Frontal cortex (tissue), 4 donors: ENCODE measurements around the gene TRAK1. TPM values are rescaled to one million over a fixed set of nuclear protein-coding genes. Genes with fewer than 3 reads are reported as not detected.
"Not testable (repeated sequence)": the region's sequence is repeated elsewhere in the genome, so short reads cannot be mapped to it uniquely, and the experiment has no call there.

Experiments used
- DNase-seq, 2 donors: peaks; one replicate each; pipeline ENCODE4 v3.0.0; 2012; ENCODE audit warnings: low spot score in 2 of 2
- FAIRE-seq: peaks from 2 replicates; lab custom pipeline; 2012; peaks lifted over from hg19 to GRCh38; lab: Jason Lieb, UNC
- total RNA-seq: library from RNA; depleted of rRNA; stranded (reverse); fragments of >200 nt; gene quantifications from one replicate; pipeline ENCODE4 v1.2.3, GENCODE V29; 2014
- donor health status: control.
- donor health status: control.
- donor health status: control.

Gene TRAK1
- total RNA-seq, 1 donor from 2014 or later, result 28.1 TPM

DNA sequence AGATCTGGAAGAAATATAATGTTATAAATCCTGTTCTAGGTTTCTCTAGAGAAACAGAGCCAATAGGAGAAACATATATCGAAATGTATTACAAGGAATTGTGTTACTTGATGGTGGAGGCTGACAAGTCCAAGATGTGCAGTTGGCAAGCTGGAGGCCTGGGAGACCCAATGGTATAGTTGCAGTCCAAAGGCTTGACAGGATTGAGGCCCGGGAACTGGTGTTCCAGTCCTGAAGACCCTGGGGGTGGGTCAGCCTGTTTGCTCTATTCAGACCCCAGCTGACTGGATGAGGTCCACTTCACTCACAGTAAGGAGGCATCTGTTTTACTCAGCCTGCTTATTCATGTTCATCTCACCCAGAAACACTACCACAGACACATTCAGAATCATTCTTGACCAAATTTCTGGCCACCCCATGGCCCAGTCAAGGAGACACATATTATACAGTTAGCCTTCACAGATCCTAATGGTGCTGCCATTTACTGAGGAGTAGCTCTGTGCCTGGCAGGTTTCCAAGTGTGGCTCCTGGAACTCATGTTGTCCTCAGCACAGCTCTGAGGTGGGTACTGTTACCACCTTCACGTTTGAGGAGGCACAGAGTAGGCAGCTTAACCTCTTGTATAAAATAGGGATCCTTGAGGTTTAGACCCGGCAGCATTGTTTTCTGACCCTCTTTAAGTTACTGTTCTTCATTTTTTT, 3.7 kb downstream of the TRAK1 start:
- DNase-seq (no peak), FAIRE-seq (no peak)

DNA sequence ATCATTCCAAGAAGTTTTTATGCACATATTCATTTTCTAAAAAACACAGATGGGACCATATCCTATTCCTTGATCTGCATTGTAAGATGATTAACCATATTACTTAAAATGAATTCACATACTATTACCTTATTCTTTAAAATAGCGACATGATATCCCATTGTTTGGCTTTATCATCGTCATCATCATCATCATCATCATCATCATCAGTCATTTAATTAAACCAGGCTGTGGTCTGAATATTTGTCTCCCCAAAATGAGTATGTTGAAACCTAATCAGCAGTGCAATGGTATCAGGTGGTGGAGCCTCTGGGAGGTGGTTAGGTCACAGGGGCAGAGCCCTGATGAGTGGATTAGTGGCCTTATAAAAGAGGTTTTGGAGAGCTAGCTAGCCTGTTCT, 4.4 kb downstream of the TRAK1 start:
- FAIRE-seq (no peak), DNase-seq (no peak)

DNA sequence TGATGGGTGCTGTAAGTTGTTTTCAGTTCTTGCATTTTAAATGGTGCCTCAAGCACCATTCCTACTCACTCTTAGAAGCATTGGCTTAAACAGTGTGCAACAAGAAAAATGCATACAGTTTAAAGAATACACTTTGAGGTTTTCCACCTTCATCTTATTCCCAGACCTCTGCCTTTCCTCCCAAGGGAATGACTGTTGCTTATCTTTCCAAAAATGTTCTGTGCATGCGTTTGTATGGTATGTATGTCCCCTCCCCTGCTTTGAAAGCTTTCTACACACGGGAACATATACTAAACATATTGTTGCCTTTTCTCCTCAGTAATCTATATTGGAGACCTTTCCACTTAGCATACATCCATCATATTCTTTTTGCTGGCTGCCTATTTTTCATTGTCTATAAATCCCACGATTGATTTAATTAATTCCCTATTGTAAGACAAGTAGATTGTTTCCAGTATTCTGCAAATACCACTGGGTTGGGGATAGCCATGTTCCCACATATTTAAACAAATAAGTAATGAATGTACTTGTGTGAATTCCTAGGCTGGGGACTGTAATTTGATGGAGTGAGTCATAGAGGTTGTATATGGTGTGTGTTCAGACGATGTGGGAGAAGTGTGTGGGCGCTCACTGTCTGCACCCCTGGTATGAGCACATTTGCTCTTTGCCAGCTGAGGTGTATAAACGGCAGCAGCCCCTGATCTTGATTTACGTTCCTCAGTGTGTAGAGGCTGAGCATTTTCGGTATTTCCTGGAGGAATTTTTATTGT, 5.8 kb downstream of the TRAK1 start:
- DNase-seq (no peak), FAIRE-seq (no peak)

GRCh38 chr3:42097566-42097946, 6.4 kb downstream of the TRAK1 start:
- FAIRE-seq (no peak), DNase-seq (no peak)

- FAIRE-seq, result no peak
Measured at GRCh38 chr3:42098171-42098570, 7.0 kb downstream of the TRAK1 start.

GRCh38 chr3:42099020-42099765, 8.0 kb downstream of the TRAK1 start:
- FAIRE-seq, result no peak
- no peak for DNase-seq

More at GRCh38 chr3:42098171-42098570, 7.0 kb downstream of the TRAK1 start:
- DNase-seq, result no peak

DNA sequence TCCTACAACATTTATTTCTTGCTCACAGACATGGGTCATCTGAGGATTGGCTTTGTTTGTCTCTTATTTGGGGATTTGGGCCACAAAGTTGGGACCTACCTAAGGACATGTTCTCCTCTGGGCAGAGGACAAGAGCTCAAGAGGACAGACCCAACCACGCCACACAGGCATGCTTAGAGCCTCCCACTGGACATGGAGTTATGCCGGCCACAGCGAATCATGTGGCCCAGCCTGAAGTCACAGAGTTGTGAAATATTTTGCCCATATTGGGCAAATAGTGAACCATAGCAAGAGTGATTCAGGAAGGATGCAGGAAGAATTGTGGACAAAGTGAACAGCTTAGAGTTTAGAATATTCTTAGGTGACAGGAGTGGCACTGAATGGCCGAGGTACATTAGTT, 9.9 kb downstream of the TRAK1 start:
- DNase-seq, result no peak
- FAIRE-seq, result no peak

GRCh38 chr3:42101481-42101880, 10.3 kb downstream of the TRAK1 start:
- DNase-seq (no peak), FAIRE-seq (no peak)

GRCh38 chr3:42102571-42102970, 11.4 kb downstream of the TRAK1 start:
- no peak for DNase-seq

GRCh38 chr3:42103921-42104665, 12.9 kb downstream of the TRAK1 start:
- not testable (repeated sequence) for FAIRE-seq

More at GRCh38 chr3:42102571-42102970, 11.4 kb downstream of the TRAK1 start:
- FAIRE-seq, result no peak

GRCh38 chr3:42105994-42106393, 14.8 kb downstream of the TRAK1 start:
- FAIRE-seq, DNase-seq: not testable (repeated sequence)

More at GRCh38 chr3:42103921-42104665, 12.9 kb downstream of the TRAK1 start:
- DNase-seq, result not testable (repeated sequence)

DNA sequence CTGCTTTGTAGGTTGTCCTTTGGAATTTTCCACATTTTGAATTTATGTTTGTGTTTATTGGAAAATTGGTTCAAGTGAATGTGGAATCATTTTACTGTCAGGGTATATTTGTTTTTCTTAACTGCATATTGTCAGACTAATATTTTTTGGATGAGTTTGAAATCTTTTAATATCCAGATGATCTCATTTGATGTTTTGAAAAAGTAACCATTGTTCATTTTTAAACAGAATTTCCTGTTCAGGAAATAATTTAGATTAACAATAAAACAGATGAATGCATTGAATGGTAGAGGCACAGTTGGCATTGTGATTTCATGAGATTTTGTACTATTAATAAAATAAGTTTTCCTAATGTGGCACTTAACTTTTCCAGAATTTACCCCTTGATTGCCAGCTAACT, 15.5 kb downstream of the TRAK1 start:
- FAIRE-seq (no peak), DNase-seq (no peak)

DNA sequence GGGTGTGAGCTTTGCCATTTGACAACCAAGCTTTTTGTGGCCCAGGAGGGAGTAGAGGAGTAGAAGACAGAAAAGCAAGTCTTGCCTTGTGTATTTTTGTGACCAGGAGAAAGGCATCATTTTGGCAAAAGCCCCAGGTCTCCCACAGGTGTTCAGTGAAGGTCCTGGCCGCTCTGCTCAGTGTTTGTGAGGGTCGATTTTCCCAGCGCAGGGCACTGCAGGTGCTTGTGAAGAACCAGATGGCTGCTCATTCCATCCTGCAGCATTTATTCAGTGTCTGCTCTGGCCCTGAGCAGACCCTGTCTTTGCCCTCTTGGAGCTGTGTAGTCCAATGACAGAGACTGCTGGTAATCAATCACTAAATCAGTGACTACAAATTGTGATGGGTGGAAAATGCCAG, 19.5 kb downstream of the TRAK1 start:
- no peak for FAIRE-seq
- no peak for DNase-seq

DNA sequence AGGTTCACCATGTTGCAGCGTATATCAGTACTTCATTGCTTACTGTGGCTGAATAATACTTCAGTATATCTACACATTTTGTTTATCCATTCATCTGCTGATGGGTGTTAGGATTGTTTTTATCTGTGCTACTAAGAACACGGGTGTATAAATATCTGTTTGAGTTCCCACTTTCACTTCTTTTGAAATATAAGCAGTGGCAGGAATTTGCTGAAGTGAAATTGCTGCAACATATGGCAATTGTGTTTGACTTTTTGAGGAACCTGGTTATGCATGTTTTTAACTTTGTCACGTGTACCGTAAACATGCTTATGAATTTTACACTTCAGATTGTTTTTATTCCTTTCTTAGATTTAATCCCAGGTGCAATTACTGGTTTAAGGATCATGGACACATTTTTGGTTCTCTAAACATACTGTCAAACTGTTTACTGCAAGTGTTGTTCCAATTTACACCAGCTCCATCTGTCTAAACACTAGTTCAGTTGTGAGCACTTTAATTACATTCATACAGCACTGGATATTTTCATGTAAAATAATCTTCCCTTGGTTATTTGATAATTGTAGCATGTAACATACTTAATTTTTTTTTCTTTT, 23.1 kb downstream of the TRAK1 start:
- DNase-seq, result no peak

DNA sequence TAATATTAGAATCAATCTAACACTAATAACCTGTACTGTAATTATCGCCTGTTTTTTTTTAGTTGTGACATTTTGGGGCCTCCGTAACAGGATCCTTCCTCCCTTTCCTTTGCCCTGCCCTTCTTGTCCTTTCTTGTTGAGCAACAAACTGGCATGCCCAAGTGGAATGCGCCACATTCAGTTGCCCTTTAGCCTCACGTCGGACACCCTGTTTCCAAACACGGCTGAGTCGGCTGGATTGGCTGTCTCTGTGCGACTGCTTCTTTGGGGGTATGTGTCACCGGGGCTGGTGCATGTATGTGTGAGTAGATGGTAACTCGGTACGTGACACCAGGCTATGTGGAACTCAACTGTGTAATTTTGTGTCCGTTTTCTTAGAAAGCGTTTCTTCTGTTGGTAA, 24.1 kb downstream of the TRAK1 start:
- no peak for FAIRE-seq
- no peak for DNase-seq

More for the DNA sequence above, 23.1 kb downstream of the TRAK1 start:
- FAIRE-seq, result no peak

DNA sequence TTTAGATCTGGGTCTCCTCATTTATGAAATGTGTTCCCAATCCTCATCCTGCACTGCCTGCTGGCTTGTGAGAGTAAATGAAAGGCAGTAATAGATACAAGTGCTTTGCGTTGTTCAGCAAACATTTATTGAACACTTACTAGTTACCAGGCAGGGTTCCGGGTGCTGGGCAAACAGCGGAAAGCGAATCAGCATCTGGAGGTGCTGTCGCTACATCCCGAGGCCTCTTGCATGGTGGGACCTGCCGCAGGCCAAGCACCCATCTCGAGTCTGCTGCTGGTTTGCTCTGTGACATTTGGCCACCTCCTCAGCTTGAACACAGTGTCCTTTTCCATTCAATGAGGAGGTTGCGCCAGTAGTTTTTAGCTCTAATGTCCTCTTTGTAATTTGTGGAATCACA, 24.8 kb downstream of the TRAK1 start:
- no peak for DNase-seq
- no peak for FAIRE-seq

DNA sequence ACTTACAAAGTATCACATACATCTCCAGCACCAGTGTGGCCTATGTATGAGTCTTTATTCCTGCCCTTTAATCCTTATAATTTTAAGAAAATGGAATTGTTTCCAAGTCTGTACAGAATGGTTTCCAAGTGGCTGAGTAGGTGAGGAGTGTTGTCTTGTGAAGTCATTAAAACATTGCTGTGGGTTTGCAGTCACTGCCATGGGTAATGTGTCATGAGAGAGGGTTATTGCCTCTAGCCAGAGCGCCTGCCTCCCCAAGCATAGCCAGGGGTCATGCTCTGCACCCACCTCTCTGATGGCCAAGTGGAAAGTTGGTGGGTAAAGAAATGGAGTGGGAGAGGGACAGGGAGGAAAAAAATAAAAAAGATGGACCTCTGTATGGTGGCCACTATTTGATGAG, 25.3 kb downstream of the TRAK1 start:
- FAIRE-seq (no peak), DNase-seq (no peak)

GRCh38 chr3:42117175-42118008, 26.2 kb downstream of the TRAK1 start:
- DNase-seq, result no peak
- no peak for FAIRE-seq
